Mesothelial cell of epicardium (in vitro differentiated cells): Measurements from ENCODE around the gene SLC66A1. TPM values are rescaled to one million over a fixed set of nuclear protein-coding genes. Genes with fewer than 3 reads are reported as not detected.
A peak's percentile ranks its signal among the peaks of the same experiment; 100 is the strongest.

Source experiments
- DNase-seq, 2 experiments: peaks; one replicate each; pipeline ENCODE4 v3.0.0; 2021; ENCODE audit warnings: low spot score in 2 of 2; ENCODE audit not compliant: unreplicated experiment in 2 of 2
- H3K27ac Mint-ChIP-seq: 2 replicates; pipeline ENCODE4 v1.8.0; 2021; ENCODE audit warnings: mixed read lengths
- H3K27me3 Mint-ChIP-seq: 2 replicates; pipeline ENCODE4 v1.8.0; 2021; ENCODE audit warnings: low read depth, mixed read lengths
- H3K36me3 Mint-ChIP-seq: 2 replicates; pipeline ENCODE4 v1.8.0; 2021; ENCODE audit warnings: mixed read lengths
- H3K4me1 Mint-ChIP-seq: 2 replicates; pipeline ENCODE4 v1.8.0; 2021; ENCODE audit warnings: mixed read lengths
- H3K4me3 Mint-ChIP-seq: 2 replicates; pipeline ENCODE4 v1.8.0; 2021; ENCODE audit warnings: mild to moderate bottlenecking, moderate library complexity, mixed read lengths
- H3K9me3 Mint-ChIP-seq: 2 replicates; pipeline ENCODE4 v1.8.0; 2021; ENCODE audit warnings: mixed read lengths
- CTCF ChIP-seq: fragments of 200-600 bp; sonication (generic); IDR thresholded peaks from one replicate; pipeline ENCODE4 v1.5.0; 2021; ENCODE audit warnings: antibody characterized with exemption; ENCODE audit not compliant: unreplicated experiment
- total RNA-seq: library from RNA; stranded (reverse); gene quantifications from 3 replicates; pipeline ENCODE4 v1.2.1, GENCODE V29; 2021

SLC66A1 gene
- total RNA-seq, 1 donor from 2014 or later = 20.9 TPM

GRCh38 chr1:19367584-19368041, 55.5 kb downstream of the SLC66A1 start:
- H3K4me1 Mint-ChIP-seq = peaks cover 23% of the 10 kb centered on the region
- no peak overlapping the region for H3K4me3 Mint-ChIP-seq
- H3K27ac Mint-ChIP-seq = no peak overlapping the region
- no peak for TF ChIP-seq CTCF
- no peak for DNase-seq
- no peaks in the 10 kb centered on the region for H3K27me3 Mint-ChIP-seq
- H3K9me3 Mint-ChIP-seq = no peaks in the 10 kb centered on the region
- H3K36me3 Mint-ChIP-seq = peaks cover 1% of the 10 kb centered on the region

GRCh38 chr1:19368050-19368449, 55.9 kb downstream of the SLC66A1 start:
- H3K4me3 Mint-ChIP-seq = no peak overlapping the region
- no peaks in the 10 kb centered on the region for H3K9me3 Mint-ChIP-seq
- TF ChIP-seq CTCF = no peak
- peaks cover 1% of the 10 kb centered on the region for H3K36me3 Mint-ChIP-seq
- peaks cover 24% of the 10 kb centered on the region for H3K4me1 Mint-ChIP-seq
- DNase-seq = no peak
- H3K27me3 Mint-ChIP-seq = no peaks in the 10 kb centered on the region
- no peak overlapping the region for H3K27ac Mint-ChIP-seq

- H3K36me3 Mint-ChIP-seq = peaks cover 1% of the 10 kb centered on the region
- H3K4me1 Mint-ChIP-seq = peaks cover 24% of the 10 kb centered on the region
- TF ChIP-seq CTCF = no peak
- H3K27me3 Mint-ChIP-seq = no peaks in the 10 kb centered on the region
- H3K27ac Mint-ChIP-seq = peak overlapping the region; percentile 16
- no peak for DNase-seq
- no peaks in the 10 kb centered on the region for H3K9me3 Mint-ChIP-seq
- H3K4me3 Mint-ChIP-seq = no peak overlapping the region
Measured at GRCh38 chr1:19368964-19369363, 56.8 kb downstream of the SLC66A1 start.

GRCh38 chr1:19369396-19370090, 57.4 kb downstream of the SLC66A1 start:
- Mint-ChIP-seq H3K9me3 (no peaks in the 10 kb centered on the region), H3K4me3 (no peak overlapping the region), H3K4me1 (peaks cover 24% of the 10 kb centered on the region), H3K27me3 (no peaks in the 10 kb centered on the region), H3K36me3 (peaks cover 1% of the 10 kb centered on the region), H3K27ac (no peak overlapping the region)
- no peak for TF ChIP-seq CTCF
- DNase-seq = no peak

- no peak for TF ChIP-seq CTCF
- H3K4me1 Mint-ChIP-seq = peaks cover 24% of the 10 kb centered on the region
- no peaks in the 10 kb centered on the region for H3K27me3 Mint-ChIP-seq
- no peaks in the 10 kb centered on the region for H3K9me3 Mint-ChIP-seq
- H3K4me3 Mint-ChIP-seq = no peak overlapping the region
- no peak for DNase-seq
- peaks cover 3% of the 10 kb centered on the region for H3K36me3 Mint-ChIP-seq
- no peak overlapping the region for H3K27ac Mint-ChIP-seq
Measured at GRCh38 chr1:19370453-19371170, 58.5 kb downstream of the SLC66A1 start.
